HG03175 (cell line): ENCODE data around the gene FHIT.

Experiments used
- ATAC-seq: cut with Tn5 transposase; IDR thresholded peaks from one replicate; pipeline ENCODE4 v1.9.1; 2021; ENCODE audit warnings: mild to moderate bottlenecking, moderate library complexity; ENCODE audit not compliant: unreplicated experiment

Gene FHIT

DNA sequence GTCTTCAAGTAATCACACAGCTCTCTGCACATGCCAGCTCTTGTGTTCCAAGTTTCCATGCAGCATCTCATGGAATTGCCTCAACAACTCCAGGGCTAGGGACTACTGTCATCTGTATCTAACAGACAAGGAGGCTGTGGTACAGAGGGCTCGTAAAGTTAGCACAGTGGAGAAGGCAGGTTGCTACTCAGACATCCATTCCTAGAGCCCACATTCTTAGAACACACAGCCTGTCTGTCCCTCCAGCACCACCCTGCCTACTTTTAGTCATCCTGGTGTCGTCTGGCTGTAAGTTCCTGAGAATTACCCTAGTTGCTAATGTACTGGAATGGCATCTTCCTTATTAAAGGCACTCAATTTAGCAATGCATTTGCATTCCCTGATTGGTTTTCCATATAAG lies 862.5 kb downstream of the FHIT start:
- no peak for ATAC-seq

DNA sequence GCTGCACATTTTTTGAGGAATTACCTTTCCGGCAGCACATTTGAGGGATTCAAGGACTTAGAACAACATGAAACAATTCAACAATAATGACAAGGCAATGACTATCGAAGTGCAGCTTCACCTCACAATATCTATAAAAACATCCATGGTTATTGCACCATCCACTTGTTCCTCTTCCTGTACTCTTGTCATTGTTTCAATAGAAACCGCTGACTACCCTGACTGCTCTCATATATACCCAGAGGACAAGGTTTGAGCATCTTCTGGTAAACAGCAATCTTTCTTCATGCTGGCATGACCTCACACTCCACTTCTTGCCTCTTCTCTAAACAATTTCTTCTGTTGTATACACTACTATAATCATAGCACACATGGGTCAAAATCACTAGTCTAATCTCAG lies 864.9 kb downstream of the FHIT start:
- no peak for ATAC-seq

DNA sequence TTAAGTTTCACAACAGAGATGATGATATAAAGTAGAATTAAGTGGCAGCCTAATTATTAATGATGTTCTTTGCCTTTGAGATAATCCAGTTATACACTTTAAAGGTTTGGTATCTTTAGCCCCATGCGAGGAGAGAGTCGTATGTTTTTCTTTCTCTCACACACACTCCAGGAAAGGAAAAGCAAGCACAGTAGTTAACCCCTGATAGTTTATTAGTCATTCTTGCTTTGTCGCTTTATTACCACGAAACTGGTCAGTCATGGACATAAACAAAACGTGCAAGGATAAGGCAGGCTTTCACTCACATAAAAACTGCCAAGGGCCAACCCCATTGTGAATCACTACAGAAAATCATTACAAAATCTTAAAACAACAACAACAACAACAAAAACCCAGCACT lies 866.9 kb downstream of the FHIT start:
- no peak for ATAC-seq

DNA sequence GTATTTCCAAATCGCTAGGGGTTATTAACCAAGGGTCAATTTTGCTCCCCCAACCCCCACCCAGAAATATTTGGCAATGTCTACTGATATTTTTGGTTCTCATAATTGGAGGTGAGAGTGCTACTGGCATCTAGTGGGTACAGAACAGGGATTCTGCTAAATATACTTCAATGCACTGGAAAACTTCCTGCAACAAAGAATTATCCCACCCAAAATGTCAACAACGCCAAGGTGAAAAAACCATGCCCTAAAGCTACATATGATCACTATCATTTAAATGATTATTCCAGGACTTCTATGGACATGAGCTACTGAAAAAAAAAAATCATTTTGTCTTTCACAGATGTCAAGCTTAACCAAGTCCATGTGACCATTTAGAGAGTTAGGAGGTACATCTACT lies 867.9 kb downstream of the FHIT start:
- no peak for ATAC-seq

DNA sequence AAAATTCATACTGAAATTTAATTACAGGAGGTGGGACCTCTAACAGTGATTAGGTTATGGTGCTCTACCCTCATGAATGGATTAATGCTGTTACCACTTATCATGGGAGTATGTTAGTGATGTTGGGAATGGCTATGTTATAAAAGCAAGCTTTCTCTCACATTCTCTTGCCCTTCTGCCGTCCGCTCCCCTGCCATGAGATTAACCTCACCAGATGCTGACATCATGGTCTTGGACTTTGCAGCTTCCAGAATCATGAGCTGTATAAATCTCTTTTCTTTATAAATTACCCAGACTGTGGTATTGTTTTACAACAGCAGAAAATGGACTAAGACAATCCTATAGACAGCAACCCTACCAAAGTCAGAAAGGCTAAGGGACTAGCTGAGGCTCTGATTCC lies 884.8 kb downstream of the FHIT start:
- ATAC-seq = no peak

DNA sequence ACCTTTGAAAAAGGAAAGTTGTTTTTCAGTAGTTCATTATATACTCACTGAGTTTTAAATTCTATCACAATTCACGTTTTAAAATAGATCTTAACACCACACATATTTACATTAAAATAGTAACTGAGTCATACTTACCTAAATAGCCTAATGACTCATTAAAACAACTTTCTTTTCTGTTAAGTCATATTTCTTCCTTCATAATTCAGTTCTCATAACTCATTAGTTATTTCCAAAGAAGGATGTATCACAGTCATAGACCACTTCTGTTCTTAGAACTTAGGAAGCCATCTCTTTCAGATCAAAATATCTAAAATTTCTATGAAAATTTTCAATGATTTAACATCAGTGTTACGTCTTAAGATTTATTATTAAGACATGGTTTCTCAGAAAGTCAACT lies 885.9 kb downstream of the FHIT start:
- ATAC-seq = no peak

DNA sequence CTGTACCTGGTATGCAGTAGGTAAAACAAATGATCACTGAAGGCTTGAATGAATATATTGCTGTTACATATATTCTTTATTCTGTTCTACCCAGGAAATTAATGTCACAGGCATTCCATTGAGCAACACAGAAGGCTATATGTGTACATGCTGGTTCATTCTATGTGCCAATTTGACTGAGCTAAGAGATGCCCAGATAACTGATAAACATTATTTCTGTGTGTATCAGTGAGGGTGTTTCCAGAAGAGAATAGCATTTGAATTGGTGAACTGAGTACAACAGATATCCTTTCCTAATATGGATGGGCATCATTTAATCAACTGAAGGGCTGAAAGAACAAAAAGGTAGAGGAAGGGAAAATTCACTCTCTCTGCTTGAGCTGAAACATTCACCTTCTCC lies 886.8 kb downstream of the FHIT start:
- ATAC-seq = no peak

DNA sequence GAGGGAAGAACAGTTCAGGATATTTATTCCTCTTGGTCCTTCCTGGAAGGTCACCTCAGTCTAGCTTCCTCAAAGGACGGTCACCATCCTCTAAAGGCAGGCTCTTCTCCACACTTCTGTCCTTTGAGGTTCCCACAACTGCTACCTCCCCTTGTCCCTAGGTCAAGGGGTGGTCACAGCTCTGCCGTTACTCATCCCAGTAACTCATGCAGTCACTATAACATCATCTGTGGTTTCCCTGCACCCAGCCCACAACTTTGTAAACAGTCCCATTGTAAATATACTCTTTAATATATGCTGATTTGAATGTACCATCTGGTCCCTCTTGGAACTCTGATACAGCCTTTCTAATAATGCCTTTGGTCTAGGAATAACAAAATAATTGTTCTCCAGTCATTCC lies 887.4 kb downstream of the FHIT start:
- ATAC-seq = no peak

DNA sequence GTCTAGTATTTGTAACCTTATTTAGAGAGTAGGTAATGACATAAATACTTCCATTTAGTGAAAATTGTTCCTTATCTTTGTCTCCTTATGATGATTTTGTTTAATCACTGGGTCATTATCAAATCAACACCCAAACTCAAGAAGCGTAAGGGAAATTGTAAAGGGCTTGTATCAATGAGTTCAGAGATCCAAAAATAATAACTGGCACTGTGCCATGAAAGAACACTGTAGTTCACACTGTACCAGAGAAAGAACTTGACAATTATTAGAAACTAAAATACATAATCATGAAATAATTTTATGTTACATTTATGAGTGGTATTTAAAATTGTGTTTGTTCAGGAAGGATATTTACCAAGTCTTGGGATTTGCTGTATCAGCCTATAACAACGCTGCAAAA lies 895.4 kb downstream of the FHIT start:
- no peak for ATAC-seq

DNA sequence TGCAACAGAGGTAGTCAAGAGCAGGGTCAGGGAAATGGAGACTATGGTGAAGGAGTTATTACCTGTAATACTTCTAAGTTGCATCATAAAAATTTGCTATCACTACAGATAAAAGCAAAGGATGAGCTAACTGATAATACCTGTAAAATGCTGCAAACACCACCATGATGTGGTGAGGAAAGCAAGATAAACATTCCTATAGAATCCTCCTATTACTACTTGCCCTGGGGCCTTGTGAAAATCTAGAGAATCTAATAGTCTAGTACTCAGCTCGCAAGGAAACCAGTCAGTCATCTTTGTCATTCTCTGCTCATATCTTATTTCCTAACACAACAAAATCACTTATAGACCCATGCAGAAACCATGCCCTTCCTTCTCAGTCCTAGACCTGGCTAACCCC lies 899.8 kb downstream of the FHIT start:
- no peak for ATAC-seq

DNA sequence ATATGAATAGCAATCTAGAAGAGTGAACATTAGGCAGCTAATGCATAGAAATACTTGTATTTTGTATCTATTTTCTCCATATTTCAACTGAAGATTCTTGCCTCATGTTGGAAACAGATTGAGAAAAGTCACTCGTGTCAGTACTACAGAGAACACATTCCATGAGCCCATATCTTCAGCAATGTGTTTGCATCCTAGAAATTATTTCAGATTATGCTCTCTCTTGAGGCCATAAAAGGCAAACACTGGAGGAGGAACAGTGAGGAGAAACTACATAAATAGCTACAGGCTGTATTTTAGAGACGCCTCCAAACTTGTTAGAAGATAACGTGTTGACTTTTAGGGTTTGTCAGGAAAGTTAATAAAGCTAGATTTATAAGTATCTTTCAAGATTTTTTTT lies 906.9 kb downstream of the FHIT start:
- no peak for ATAC-seq

DNA sequence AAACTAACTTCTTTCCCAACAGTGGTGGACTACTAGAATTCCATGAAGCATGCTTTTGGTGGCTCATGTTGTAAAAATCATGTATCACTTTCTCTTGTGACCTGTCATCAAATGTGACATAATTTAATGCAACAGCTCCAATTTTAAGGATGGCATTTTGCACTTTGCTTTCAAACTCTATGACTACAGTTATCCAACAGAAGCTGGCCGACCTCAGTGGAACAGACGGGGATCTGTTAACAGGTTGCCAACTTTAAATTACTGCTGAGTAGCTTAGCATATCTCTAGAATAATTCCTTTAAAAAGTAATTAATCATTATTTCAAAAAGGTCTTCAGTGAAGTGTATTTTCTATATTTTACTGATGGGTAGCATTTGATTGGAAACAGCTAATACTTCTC lies 907.4 kb downstream of the FHIT start:
- ATAC-seq = no peak

DNA sequence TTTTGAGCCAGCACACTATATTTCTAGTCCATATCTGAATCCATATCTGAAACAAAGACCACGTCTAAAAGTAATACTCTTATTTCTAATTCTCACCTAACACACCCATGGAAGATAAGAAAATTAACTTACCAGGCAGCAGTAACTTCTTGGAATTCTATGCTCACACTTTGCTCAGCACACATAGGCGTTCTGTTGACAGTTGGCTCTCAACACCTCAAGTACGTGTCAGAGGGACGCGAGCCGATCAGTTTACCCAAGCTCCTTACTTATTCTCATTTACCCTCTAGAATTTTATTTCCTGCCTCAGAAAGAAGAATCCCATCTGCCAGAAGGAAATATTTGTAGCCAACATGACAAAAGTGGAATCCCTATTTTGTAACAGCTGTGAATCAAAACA lies 911.9 kb downstream of the FHIT start:
- ATAC-seq = no peak

DNA sequence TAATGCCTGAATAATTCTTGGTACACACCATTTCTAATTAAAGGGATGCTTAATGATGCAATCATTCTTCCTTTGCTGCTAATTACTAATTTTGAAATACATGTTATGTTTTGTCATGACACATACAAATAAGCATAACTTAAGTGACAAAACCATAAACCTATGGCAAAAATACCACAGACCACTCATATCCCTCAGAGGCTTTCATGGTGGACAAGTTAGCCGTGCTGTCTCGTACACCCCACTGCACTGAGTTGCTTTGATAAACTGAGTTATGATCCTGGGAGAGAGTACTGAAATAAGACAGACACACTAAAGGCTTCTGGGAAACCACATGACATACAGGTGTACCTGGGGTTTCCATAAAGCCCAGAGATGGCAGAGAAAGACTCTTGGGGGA lies 913.8 kb downstream of the FHIT start:
- no peak for ATAC-seq

DNA sequence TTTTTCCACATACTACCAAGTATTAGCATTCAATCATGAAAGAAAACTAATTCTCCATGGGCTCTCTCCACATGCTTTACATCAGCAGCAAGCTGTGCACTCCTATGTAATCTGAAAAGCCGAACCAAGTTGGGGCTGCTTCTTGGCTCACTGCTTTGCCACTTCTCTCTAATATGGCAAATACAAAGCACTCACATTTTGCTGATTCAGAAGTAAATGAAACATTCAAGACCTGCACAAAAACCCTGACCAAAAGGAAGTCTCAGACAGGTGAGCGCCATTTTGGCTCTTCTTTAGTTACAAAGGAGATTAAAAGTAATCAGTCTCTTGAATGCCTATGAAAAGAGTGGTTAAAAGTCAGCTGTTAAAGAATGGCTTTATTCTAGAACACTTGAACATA lies 915.2 kb downstream of the FHIT start:
- ATAC-seq = no peak

DNA sequence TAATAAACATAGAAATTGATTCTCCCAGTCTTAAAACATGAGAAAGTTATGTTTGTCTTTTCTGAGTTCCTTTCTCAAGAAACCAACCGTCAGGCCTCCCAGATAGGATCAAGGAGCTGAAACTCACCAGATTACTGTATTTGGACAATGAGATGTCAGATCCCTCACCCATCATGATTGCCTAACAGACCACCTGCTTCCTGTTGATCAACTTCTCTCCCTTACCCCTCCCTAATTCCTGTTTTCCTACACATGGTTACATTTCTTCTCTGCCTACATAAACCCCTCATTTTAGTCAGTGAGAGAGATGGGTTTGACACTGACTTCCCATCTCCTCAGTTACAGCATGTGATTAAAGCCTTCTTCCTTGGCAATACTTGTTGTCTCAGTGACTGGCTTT lies 917.5 kb downstream of the FHIT start:
- ATAC-seq = no peak

DNA sequence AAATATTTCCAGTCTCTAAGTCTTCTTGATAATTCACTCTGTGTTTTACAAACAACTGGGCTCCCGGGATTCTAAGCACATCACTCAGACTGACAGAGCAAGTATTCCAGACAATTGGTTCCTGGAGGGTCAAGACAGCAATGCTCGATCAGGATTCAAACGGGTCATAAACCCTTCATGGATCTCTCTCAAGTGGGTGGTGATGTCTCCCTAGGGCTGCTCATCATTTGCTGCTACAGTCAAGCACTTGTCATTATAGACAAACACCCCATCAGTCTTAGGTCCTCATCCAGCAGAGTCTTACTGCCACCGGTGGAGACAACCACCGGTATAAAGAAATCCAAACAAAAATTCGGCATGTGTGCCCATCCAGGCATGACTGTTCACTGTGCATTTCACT lies 921.1 kb downstream of the FHIT start:
- no peak for ATAC-seq

DNA sequence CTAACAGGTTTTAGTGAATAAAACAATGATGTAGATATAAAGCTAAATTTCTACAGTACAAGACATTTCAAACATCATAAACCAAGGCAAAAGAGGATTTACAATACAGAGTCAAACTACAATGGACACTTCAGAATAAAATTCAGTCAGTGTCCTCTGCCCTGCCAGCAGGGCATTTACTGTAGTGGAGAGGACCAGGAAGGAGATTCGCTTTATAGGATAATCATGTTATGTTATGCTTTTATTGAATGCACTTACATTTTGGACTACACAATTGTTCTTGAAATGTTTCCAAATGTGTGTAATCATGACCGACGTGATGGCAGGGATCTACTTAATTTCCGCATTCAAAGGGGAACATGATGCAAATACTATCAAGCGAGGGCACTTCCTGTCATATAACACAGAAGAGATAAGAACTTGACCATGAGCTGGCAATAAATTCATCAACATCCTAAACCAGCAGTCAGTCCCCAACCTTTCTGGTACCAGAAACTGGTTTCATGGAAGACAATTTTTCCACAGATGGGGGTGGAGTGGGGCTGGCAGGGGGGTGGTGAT lies 925.6 kb downstream of the FHIT start:
- no peak for ATAC-seq

DNA sequence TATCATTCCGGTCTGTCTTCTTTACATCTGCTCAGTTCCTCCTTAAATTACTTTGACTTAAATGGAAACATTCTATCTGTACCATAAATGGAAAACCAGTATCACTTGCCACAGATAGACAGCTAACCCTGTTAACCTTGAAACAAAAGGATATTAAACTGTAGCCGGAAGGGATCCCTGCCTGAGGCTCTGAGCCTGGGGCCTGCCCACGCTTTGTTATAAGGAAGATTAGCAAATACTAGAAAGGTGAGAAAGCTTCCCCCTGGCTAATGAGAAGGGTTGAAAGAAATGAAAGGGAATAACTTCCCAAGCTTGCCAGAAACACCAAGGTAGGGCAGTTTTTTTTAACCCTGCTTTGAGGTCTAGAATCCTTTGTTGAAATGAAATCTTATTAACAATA lies 927.6 kb downstream of the FHIT start:
- ATAC-seq = no peak

DNA sequence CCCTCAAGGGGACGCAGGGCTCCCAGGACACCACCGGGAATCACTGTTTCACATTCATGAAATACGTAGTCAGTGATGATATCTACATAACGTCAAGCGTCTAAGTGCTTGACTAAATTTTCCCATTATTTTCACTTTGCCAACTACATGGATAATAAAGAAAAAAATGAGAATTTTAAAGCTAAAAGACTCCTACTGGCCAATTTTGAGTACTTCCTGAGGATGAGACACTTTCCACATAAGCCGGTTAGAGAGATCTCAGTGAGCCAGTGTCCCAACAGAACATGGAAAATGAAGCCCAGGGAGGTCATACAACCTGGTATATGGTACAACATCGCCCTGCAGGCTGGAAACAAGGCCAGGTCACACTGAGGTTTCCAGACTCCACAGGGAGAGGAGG lies 928.1 kb downstream of the FHIT start:
- ATAC-seq = no peak

DNA sequence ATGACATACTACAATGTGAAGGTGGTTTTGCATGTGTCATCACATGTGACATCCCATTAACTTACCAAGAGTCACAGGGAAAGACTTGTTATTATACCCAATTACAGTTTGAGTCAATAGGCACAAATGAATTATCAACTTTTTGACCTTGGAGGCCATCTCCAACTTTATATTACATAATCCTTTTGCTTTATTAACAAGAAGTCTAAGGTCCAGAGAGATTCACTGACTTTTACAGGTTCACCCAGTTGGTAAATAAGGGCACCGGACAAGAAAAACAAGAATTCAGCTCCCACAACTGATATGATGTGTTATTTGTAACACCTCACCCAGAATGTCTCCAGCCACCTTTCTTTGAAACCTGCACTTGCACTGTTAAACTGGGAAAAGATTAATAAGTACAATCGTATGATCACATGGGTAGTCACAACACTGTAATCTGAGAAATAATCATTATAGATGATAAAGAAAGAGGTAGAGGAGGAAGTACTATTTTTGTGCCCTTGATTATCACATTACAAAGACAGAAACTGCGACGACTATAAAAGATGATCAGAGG lies 928.9 kb downstream of the FHIT start:
- no peak for ATAC-seq

DNA sequence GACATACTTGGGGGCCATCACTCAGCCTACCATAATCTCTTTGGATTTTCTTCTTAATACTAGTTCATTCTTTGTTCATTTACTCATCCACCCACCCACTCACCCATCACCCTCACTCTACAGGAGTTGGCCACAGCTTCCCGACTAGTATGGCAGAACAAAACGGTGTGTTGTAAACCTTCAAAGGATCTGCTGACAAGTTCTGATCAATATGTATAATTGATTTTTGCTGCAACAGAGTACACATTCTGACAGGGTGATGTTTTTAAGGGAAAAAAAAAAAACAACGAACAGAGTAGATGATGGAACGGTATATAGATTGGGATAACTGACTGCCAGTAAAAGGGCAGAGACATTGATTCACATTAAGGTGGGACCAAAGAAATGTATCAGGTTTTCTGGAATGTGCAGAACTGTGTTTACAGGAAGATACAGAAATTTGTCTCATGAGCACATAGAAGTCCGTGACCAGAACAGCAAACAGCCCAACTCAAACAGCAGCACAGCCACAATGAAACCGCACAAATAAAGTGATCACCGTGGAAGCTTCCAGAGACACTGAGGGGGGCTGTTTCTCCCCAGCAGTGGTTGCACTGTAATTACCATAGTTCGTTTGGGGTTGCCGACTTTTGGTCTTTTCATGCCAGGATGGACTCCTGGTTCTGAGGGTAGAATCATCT lies 931.9 kb downstream of the FHIT start:
- ATAC-seq = no peak
